Hepatocyte (in vitro differentiated cells): Measurements from ENCODE around the gene SH2D1A. TPM values are rescaled to one million over a fixed set of nuclear protein-coding genes. Genes with fewer than 3 reads are reported as not detected.
"Not testable (repeated sequence)": the region's sequence is repeated elsewhere in the genome, so short reads cannot be mapped to it uniquely, and the experiment has no call there.

Experiments
- DNase-seq: peaks from one replicate; pipeline ENCODE4 v3.0.0-alpha.2; 2016; ENCODE audit warnings: low spot score
- H2AFZ ChIP-seq: fragments of 200-600 bp; sonication (generic); 2 replicates; pipeline ENCODE4 v1.6.0; 2016; ENCODE audit warnings: antibody characterized with exemption, mild to moderate bottlenecking
- H3K27ac ChIP-seq: fragments of 200-600 bp; sonication (generic); 2 replicates; pipeline ENCODE4 v1.5.1; 2016; ENCODE audit warnings: mild to moderate bottlenecking
- H3K27me3 ChIP-seq: fragments of 200-600 bp; sonication (generic); 2 replicates; pipeline ENCODE4 v1.6.1; 2016
- H3K36me3 ChIP-seq: fragments of 200-600 bp; sonication (generic); replicated peaks from 2 replicates; pipeline ENCODE4 v1.5.1; 2016; ENCODE audit warnings: low read depth; ENCODE audit not compliant: insufficient read depth
- H3K4me1 ChIP-seq: fragments of 200-600 bp; sonication (generic); 2 replicates; pipeline ENCODE4 v1.5.1; 2016; ENCODE audit warnings: mild to moderate bottlenecking, moderate library complexity; ENCODE audit not compliant: insufficient read depth
- H3K4me2 ChIP-seq: fragments of 200-600 bp; sonication (generic); 2 replicates; pipeline ENCODE4 v1.6.0; 2016
- H3K4me3 ChIP-seq: fragments of 200-600 bp; sonication (generic); 2 replicates; pipeline ENCODE4 v1.5.1; 2016; ENCODE audit warnings: mild to moderate bottlenecking
- H3K79me2 ChIP-seq: fragments of 200-600 bp; sonication (generic); 2 replicates; pipeline ENCODE4 v1.6.0; 2017; ENCODE audit warnings: mild to moderate bottlenecking
- H3K9me2 ChIP-seq: fragments of 200-600 bp; sonication (generic); replicated peaks from 2 replicates; pipeline ENCODE4 v1.6.0; 2017; ENCODE audit warnings: mild to moderate bottlenecking; ENCODE audit not compliant: insufficient read depth
- H3K9me3 ChIP-seq: fragments of 200-600 bp; sonication (generic); 2 replicates; pipeline ENCODE4 v1.5.1; 2016; ENCODE audit warnings: low read depth, mild to moderate bottlenecking
- H4K20me1 ChIP-seq: fragments of 200-600 bp; sonication (generic); 2 replicates; pipeline ENCODE4 v1.6.0; 2016; ENCODE audit warnings: mild to moderate bottlenecking; ENCODE audit not compliant: insufficient read depth, poor library complexity, severe bottlenecking
- CTCF ChIP-seq: fragments of 200-600 bp; sonication (generic); IDR thresholded peaks from 2 replicates; pipeline ENCODE4 v1.5.1; 2016; ENCODE audit warnings: antibody characterized with exemption, mild to moderate bottlenecking; ENCODE audit not compliant: poor library complexity
- EZH2 ChIP-seq: fragments of 200-600 bp; sonication (generic); IDR thresholded peaks from 2 replicates; pipeline ENCODE4 v1.6.1; 2016; ENCODE audit warnings: antibody characterized with exemption, mild to moderate bottlenecking, borderline replicate concordance
- EZH2phosphoT487 ChIP-seq: fragments of 200-600 bp; sonication (generic); IDR thresholded peaks from one replicate; pipeline ENCODE4 v1.6.1; 2018; ENCODE audit warnings: antibody characterized with exemption, mild to moderate bottlenecking, low read depth, moderate library complexity; ENCODE audit not compliant: unreplicated experiment, severe bottlenecking
- WGBS: methylation state at CpG from one replicate; pipeline ENCODE4 v1.1.6; 2016; ENCODE audit warnings: low lambda C conversion rate; ENCODE audit errors: missing lambda C conversion rate; 5-methylcytosine and 5-hydroxymethylcytosine counted together
- polyA plus RNA-seq: library from polyadenylated mRNA; unstranded; fragments of >200 nt; fragmentation: Nextera tagmentation; extraction: Ambion mirVana; gene quantifications from 2 replicates; pipeline ENCODE4 v1.2.1, GENCODE V29; 2016
- total RNA-seq: library from RNA; depleted of rRNA; stranded (reverse); fragments of >200 nt; gene quantifications from 2 replicates; pipeline ENCODE4 v1.2.3, GENCODE V29; 2014

Gene SH2D1A
- total RNA-seq (not detected in 2 replicates), polyA plus RNA-seq (not detected in 2 replicates)

- Histone ChIP-seq H3K27ac (no peak within 1 kb of the TSS), H3K9me2 (no peaks in the 10 kb centered on the region), H3K36me3 (no peaks in the 10 kb centered on the region), H3K4me3 (no peak within 1 kb of the TSS), H3K9me3 (no peaks in the 10 kb centered on the region), H3K4me2 (no peak within 1 kb of the TSS), H3K79me2 (no peaks in the 10 kb centered on the region), H3K27me3 (no peaks in the 10 kb centered on the region), H2AFZ (no peak within 1 kb of the TSS), H3K4me1 (no peaks in the 10 kb centered on the region), H4K20me1 (no peaks in the 10 kb centered on the region)
- TF ChIP-seq EZH2phosphoT487 (no peak), EZH2 (no peak), CTCF (no peak)
- no peak for DNase-seq
- WGBS, result 92% methylated on average over 19 of the region's 19 CpGs
Measured at GRCh38 chrX:124346117-124346876, at the start of gene SH2D1A. TSS of gene SH2D1A (plus strand) at chrX:124346563. CDS start at chrX:124346643, 80 bp downstream.

- 78% methylated on average over 4 of the region's 4 CpGs for WGBS
- not testable (repeated sequence) for H3K27me3 ChIP-seq, H3K4me2 ChIP-seq
Measured at GRCh38 chrX:124299323-124299722, 47.0 kb upstream of the SH2D1A start.

GRCh38 chrX:124300405-124300804, 46.0 kb upstream of the SH2D1A start:
- Histone ChIP-seq H3K9me3 (no peaks in the 10 kb centered on the region), H3K27ac (no peak overlapping the region), H4K20me1 (no peaks in the 10 kb centered on the region), H2AFZ (no peak overlapping the region), H3K4me3 (no peak overlapping the region), H3K36me3 (no peaks in the 10 kb centered on the region), H3K9me2 (no peaks in the 10 kb centered on the region), H3K27me3 (no peaks in the 10 kb centered on the region), H3K4me2 (no peak overlapping the region), H3K4me1 (no peaks in the 10 kb centered on the region), H3K79me2 (no peaks in the 10 kb centered on the region)
- 66% methylated on average over 4 of the region's 4 CpGs for WGBS
- TF ChIP-seq CTCF (no peak), EZH2 (no peak), EZH2phosphoT487 (no peak)
- DNase-seq, result no peak

More at GRCh38 chrX:124299323-124299722, 47.0 kb upstream of the SH2D1A start:
- not testable (repeated sequence) for H3K27ac ChIP-seq, H3K4me3 ChIP-seq, H3K4me1 ChIP-seq, H2AFZ ChIP-seq, H3K79me2 ChIP-seq, H4K20me1 ChIP-seq, H3K36me3 ChIP-seq, H3K9me3 ChIP-seq, DNase-seq, H3K9me2 ChIP-seq

GRCh38 chrX:124307253-124307907, 39.0 kb upstream of the SH2D1A start:
- Histone ChIP-seq H4K20me1 (no peaks in the 10 kb centered on the region), H3K27ac (no peak overlapping the region), H3K9me3 (peaks cover 4% of the 10 kb centered on the region), H3K27me3 (no peaks in the 10 kb centered on the region), H3K9me2 (no peaks in the 10 kb centered on the region), H3K36me3 (no peaks in the 10 kb centered on the region), H3K4me1 (no peaks in the 10 kb centered on the region), H3K4me2 (no peak overlapping the region), H3K79me2 (no peaks in the 10 kb centered on the region), H3K4me3 (no peak overlapping the region), H2AFZ (no peak overlapping the region)
- no peak for TF ChIP-seq EZH2phosphoT487
- TF ChIP-seq CTCF, result no peak
- TF ChIP-seq EZH2, result no peak
- no peak for DNase-seq
- WGBS, result 85% methylated on average over 2 of the region's 2 CpGs
